GM12878 (cell line): ENCODE data around the gene KCNK7. TPM values are rescaled to one million over a fixed set of nuclear protein-coding genes. Genes with fewer than 3 reads are reported as not detected.

Experiments
- ATAC-seq: fragments of 200-7000 bp; cut with Tn5 transposase; 3 replicates; pipeline ENCODE4 v1.9.1; 2020; ENCODE audit warnings: mild to moderate bottlenecking, moderate library complexity
- BruUV-seq: library from RNA; stranded (reverse); fragments of 400-500 nt; replicated peaks from 2 replicates; lab custom pipeline; 2021; lab: Mats Ljungman, UMichigan
- CTCF ChIA-PET: fragments of 300-600 bp; sonication (Branson Sonifier 250); formaldehyde crosslinking; extraction: SDS; loops from one replicate; lab custom pipeline; 2021; ENCODE audit warnings: inconsistent platforms; lab: Yijun Ruan, JAX
- POLR2A ChIA-PET: fragments of 350-600 bp; formaldehyde crosslinking; extraction: SDS; loops from one replicate; lab custom pipeline; 2021; ENCODE audit warnings: inconsistent platforms; lab: Charles Lee
- RAD21 ChIA-PET: fragments of 300-600 bp; sonication (Branson Sonifier 250); formaldehyde crosslinking; loops from one replicate; lab custom pipeline; 2023; ENCODE audit warnings: antibody characterized with exemption; ENCODE audit not compliant: unreplicated experiment; lab: Charles Lee
- SMC1A ChIA-PET: fragments of 300-600 bp; sonication (Branson Sonifier 250); formaldehyde crosslinking; loops from one replicate; lab custom pipeline; 2023; ENCODE audit not compliant: unreplicated experiment, uncharacterized antibody; lab: Charles Lee
- DNase-seq: peaks from one replicate; pipeline ENCODE4 v3.0.0-alpha.2; 2011; ENCODE audit warnings: low read depth, low spot score
- FAIRE-seq: peaks from 3 replicates; lab custom pipeline; 2011; peaks lifted over from hg19 to GRCh38; lab: Jason Lieb, UNC
- H2AFZ ChIP-seq: 2 replicates; pipeline ENCODE4 v1.6.0; 2011; ENCODE audit warnings: low read depth, low read length, control low read depth; ENCODE audit not compliant: control insufficient read depth
- H3K27ac ChIP-seq: 2 replicates; pipeline ENCODE4 v1.5.1; 2011; ENCODE audit warnings: control low read depth; ENCODE audit not compliant: control insufficient read depth, insufficient read depth
- H3K27me3 ChIP-seq, 2 experiments: replicated peaks in 1 of 2; 2 replicates each; pipeline versions ENCODE4 v1.6.0 to v1.6.1; 2011; ENCODE audit warnings: low read length in 1 of 2; ENCODE audit not compliant: control insufficient read depth in 2 of 2, insufficient read depth in 2 of 2
- H3K36me3 ChIP-seq, 2 experiments: 2 replicates each; pipeline ENCODE4 v1.5.1; 2011; ENCODE audit warnings: low read length in 1 of 2; ENCODE audit not compliant: control insufficient read depth in 2 of 2, insufficient read depth in 2 of 2
- H3K4me1 ChIP-seq: 2 replicates; pipeline ENCODE4 v1.6.1; 2011; ENCODE audit warnings: mild to moderate bottlenecking, low read length, moderate library complexity, mixed read lengths; ENCODE audit not compliant: control insufficient read depth, insufficient read depth
- H3K4me2 ChIP-seq: 2 replicates; pipeline ENCODE4 v1.6.0; 2011; ENCODE audit warnings: control low read depth; ENCODE audit not compliant: control insufficient read depth, insufficient read depth
- H3K4me3 ChIP-seq: fragments of 200-600 bp; sonication (generic); 2 replicates; pipeline ENCODE4 v1.5.1; 2016
- H3K79me2 ChIP-seq: 2 replicates; pipeline ENCODE4 v1.6.0; 2011; ENCODE audit warnings: low read length; ENCODE audit not compliant: control insufficient read depth, insufficient read depth
- H3K9ac ChIP-seq: 2 replicates; pipeline ENCODE4 v1.8.0; 2011; ENCODE audit warnings: low read length, control low read depth, mixed read lengths; ENCODE audit not compliant: control insufficient read depth, insufficient read depth
- H3K9me3 ChIP-seq: replicated peaks from 3 replicates; pipeline ENCODE4 v1.5.1; 2011; ENCODE audit warnings: mild to moderate bottlenecking, low read length; ENCODE audit not compliant: control insufficient read depth, insufficient read depth
- H4K20me1 ChIP-seq: 2 replicates; pipeline ENCODE4 v1.6.0; 2011; ENCODE audit not compliant: control insufficient read depth, insufficient read depth
- BCLAF1 ChIP-seq: fragments of 450-650 bp; IDR thresholded peaks from 2 replicates; pipeline ENCODE4 v1.6.1; 2017; ENCODE audit warnings: antibody characterized with exemption, mild to moderate bottlenecking, moderate library complexity
- BRCA1 ChIP-seq: IDR thresholded peaks from 2 replicates; pipeline ENCODE4 v1.6.1; 2011; ENCODE audit warnings: low read depth, low read length, improper control_type of control experiment
- CREM ChIP-seq: IDR thresholded peaks from 2 replicates; pipeline ENCODE4 v1.6.1; 2014; ENCODE audit warnings: antibody characterized with exemption, low read depth
- E2F4 ChIP-seq: IDR thresholded peaks from 2 replicates; pipeline ENCODE4 v1.6.1; 2012; ENCODE audit warnings: low read depth, low read length, improper control_type of control experiment
- EED ChIP-seq: sonication (generic); IDR thresholded peaks from 2 replicates; pipeline ENCODE4 v1.6.1; 2016; ENCODE audit warnings: antibody characterized with exemption, low read depth
- ESRRA ChIP-seq: IDR thresholded peaks from 2 replicates; pipeline ENCODE4 v1.6.1; 2012; ENCODE audit warnings: mild to moderate bottlenecking, low read length, improper control_type of control experiment
- GATAD2B ChIP-seq: fragments of 450-650 bp; conservative IDR thresholded peaks from 2 replicates; pipeline ENCODE4 v1.6.1; 2017; ENCODE audit warnings: low read depth, mild to moderate bottlenecking, moderate library complexity
- IRF3 ChIP-seq: fragments of 450-650 bp; IDR thresholded peaks from 2 replicates; pipeline ENCODE4 v1.6.1; 2014; ENCODE audit warnings: mild to moderate bottlenecking
- IRF5 ChIP-seq: fragments of 450-650 bp; IDR thresholded peaks from 2 replicates; pipeline ENCODE4 v1.6.1; 2017; ENCODE audit warnings: borderline replicate concordance
- JUND ChIP-seq: IDR thresholded peaks from 2 replicates; pipeline ENCODE4 v1.6.1; 2012; ENCODE audit warnings: low read depth, mild to moderate bottlenecking, low read length, improper control_type of control experiment, moderate library complexity
- KLF5 ChIP-seq: fragments of 450-650 bp; IDR thresholded peaks from 2 replicates; pipeline ENCODE4 v1.6.1; 2014; ENCODE audit warnings: mild to moderate bottlenecking; ENCODE audit not compliant: partially characterized antibody
- MTA3 ChIP-seq: IDR thresholded peaks from 2 replicates; pipeline ENCODE4 v1.6.1; 2012; ENCODE audit warnings: low read length, inconsistent platforms, borderline replicate concordance
- NFIC ChIP-seq: IDR thresholded peaks from 2 replicates; pipeline ENCODE4 v1.6.1; 2012; ENCODE audit warnings: low read depth, mild to moderate bottlenecking, inconsistent platforms, low read length, moderate library complexity
- PAX8 ChIP-seq: fragments of 450-650 bp; IDR thresholded peaks from 2 replicates; pipeline ENCODE4 v1.6.1; 2017; ENCODE audit warnings: mild to moderate bottlenecking, moderate library complexity
- PKNOX1 ChIP-seq: fragments of 450-650 bp; IDR thresholded peaks from 2 replicates; pipeline ENCODE4 v1.6.1; 2016; ENCODE audit warnings: mild to moderate bottlenecking
- RAD51 ChIP-seq: fragments of 450-650 bp; IDR thresholded peaks from 2 replicates; pipeline ENCODE4 v1.6.1; 2016; ENCODE audit warnings: moderate library complexity, mild to moderate bottlenecking, inconsistent platforms
- ZNF274 ChIP-seq: IDR thresholded peaks from one replicate; pipeline ENCODE4 v1.8.0; 2011; ENCODE audit not compliant: insufficient read length, insufficient read depth
- WGBS: methylation state at CpG from one replicate; pipeline ENCODE4 v1.1.6; 2016; ENCODE audit warnings: low lambda C conversion rate; ENCODE audit not compliant: insufficient replicate concordance, insufficient coverage; ENCODE audit errors: missing lambda C conversion rate; 5-methylcytosine and 5-hydroxymethylcytosine counted together
- in situ Hi-C: fragments of 300-500 bp; cut with MboI; formaldehyde crosslinking; loops from 9 replicates; pipeline ENCODE4 v1.14.3; 2018; ENCODE audit warnings: mixed read lengths
- intact Hi-C: fragments of 100-400 bp; cut with micrococcal nuclease; formaldehyde crosslinking; loops from one replicate; pipeline ENCODE4 v1.14.2; 2022; ENCODE audit not compliant: unreplicated experiment
- polyA plus RNA-seq, 11 experiments: library from polyadenylated mRNA; depleted of rRNA in 4 of 11; unstranded in 6 of 11; stranded (reverse) in 5 of 11; fragments of >200 nt; fragmentation: Nextera tagmentation in 4 of 11; fragmentation: Illumina TruSeq in 1 of 11; extraction: Ambion mirVana in 4 of 11; extraction: Trizol in 1 of 11; gene quantifications; 1 replicate in 1 of 11; 2 replicates in 10 of 11; pipeline versions ENCODE4 v1.2.1 to v1.2.3, GENCODE V29; 2011 to 2016; ENCODE audit warnings: inconsistent platforms in 2 of 11, missing spikeins in 2 of 11, low read depth in 1 of 11
- total RNA-seq, 4 experiments: library from RNA; depleted of rRNA in 3 of 4; stranded (reverse); fragments of >200 nt in 3 of 4; fragmentation: Illumina TruSeq in 1 of 4; extraction: Trizol in 1 of 4; gene quantifications; 2 replicates each; pipeline versions ENCODE4 v1.2.1 to v1.2.3, GENCODE V29; 2013 to 2021

KCNK7 gene
- total and polyA plus RNA-seq, 10 of the 15 experiments (the other 5 are each of a cell fraction or from before 2014, with no cell fraction given), result 0.11 to 0.54 (median 0.23) TPM; not detected in 7

GRCh38 chr11:65583589-65583988 is 12.0 kb downstream of the KCNK7 start (continued):
- TF ChIP-seq JUND (no peak), MTA3 (no peak), IRF3 (no peak)
- TF ChIP-seq, all 136 proteins: peak for 0

- RAD21 ChIA-PET, result no interaction called here
- DNase-seq (no peak), ATAC-seq (no peak), FAIRE-seq (no peak)
- peaks cover 17% of the 10 kb centered on the region in 2 experiments; a peak in 3 of 4 replicates for H3K36me3 ChIP-seq
- intact Hi-C loops, result no loop called here
- no peaks in the 10 kb centered on the region for H3K9me3 ChIP-seq
- in situ Hi-C loops, result no loop called here
- peaks cover 34% of the 10 kb centered on the region for H3K79me2 ChIP-seq
- BruUV-seq, result no TSS peak
- H3K4me2 ChIP-seq, result no peak overlapping the region
- no peak overlapping the region for H3K9ac ChIP-seq
- SMC1A ChIA-PET, result no interaction called here
- H3K27me3 ChIP-seq, result no peaks in the 10 kb centered on the region
- peaks cover 29% of the 10 kb centered on the region for H3K4me1 ChIP-seq
- no peak overlapping the region for H3K4me3 ChIP-seq
- CTCF ChIA-PET, result interaction anchor here (2.3 kb wide), 1 partner anchor 12 kb away, joined by 9 read pairs; no protein-coding TSS in a partner anchor
- H4K20me1 ChIP-seq, result no peaks in the 10 kb centered on the region; the same call in 1 of the 2 replicates
- POLR2A ChIA-PET, result no interaction called here
- WGBS, result 68% methylated on average over 3 of the region's 3 CpGs
- no peak overlapping the region for H3K27ac ChIP-seq
- no peak overlapping the region for H2AFZ ChIP-seq
- TF ChIP-seq KLF5 (no peak), PKNOX1 (no peak), BCLAF1 (no peak), ESRRA (no peak), EED (no peak), ZNF274 (no peak), CREM (no peak), PAX8 (no peak), IRF5 (no peak), NFIC (no peak), BRCA1 (no peak), GATAD2B (no peak), E2F4 (no peak), RAD51 (no peak)
Observed at GRCh38 chr11:65581928-65582327, 13.7 kb downstream of the KCNK7 start.
